Lung (tissue), 12 donors: ENCODE results near the gene ASPG. TPM values are rescaled to one million over a fixed set of nuclear protein-coding genes. Genes with fewer than 3 reads are reported as not detected.

Source experiments
- ATAC-seq: fragments of 200-7000 bp; cut with Tn5 transposase; one replicate; pipeline ENCODE4 v1.9.1; 2020; ENCODE audit warnings: moderate number of reproducible peaks; ENCODE audit not compliant: insufficient read depth, low FRiP score
- DNase-seq, 3 donors: peaks; one replicate each; pipeline ENCODE4 v3.0.0-alpha.2; 2013 to 2017
- H3K27ac ChIP-seq, 2 donors: one replicate each; pipeline ENCODE4 v1.5.1; 2013; ENCODE audit warnings: mild to moderate bottlenecking in 2 of 2, moderate library complexity in 2 of 2, control low read depth in 1 of 2, inconsistent platforms in 1 of 2, low read depth in 1 of 2, low read length in 1 of 2
- H3K27me3 ChIP-seq, 3 donors: one replicate each; pipeline ENCODE4 v1.5.1; 2013; ENCODE audit warnings: low read length in 2 of 3; ENCODE audit not compliant: control insufficient read depth in 3 of 3, insufficient read depth in 3 of 3
- H3K36me3 ChIP-seq, 4 donors: one replicate each; pipeline ENCODE4 v1.5.1; 2013; ENCODE audit warnings: low read length in 4 of 4, mild to moderate bottlenecking in 1 of 4, moderate library complexity in 1 of 4; ENCODE audit not compliant: control insufficient read depth in 4 of 4, insufficient read depth in 4 of 4
- H3K4me1 ChIP-seq, 5 donors: one replicate each; pipeline ENCODE4 v1.5.1; 2013; ENCODE audit warnings: low read length in 5 of 5, mild to moderate bottlenecking in 2 of 5, moderate library complexity in 1 of 5; ENCODE audit not compliant: control insufficient read depth in 5 of 5, insufficient read depth in 5 of 5
- H3K4me3 ChIP-seq: one replicate; pipeline ENCODE4 v1.5.1; 2013; ENCODE audit warnings: mild to moderate bottlenecking, control low read depth, moderate library complexity
- H3K9ac ChIP-seq, 2 donors: one replicate each; pipeline ENCODE4 v1.5.1; 2013; ENCODE audit warnings: low read length in 2 of 2, control low read depth in 1 of 2; ENCODE audit not compliant: insufficient read depth in 1 of 2
- H3K9me3 ChIP-seq, 4 donors: one replicate each; pipeline ENCODE4 v1.5.1; 2013; ENCODE audit warnings: low read length in 3 of 4, mild to moderate bottlenecking in 1 of 4, moderate library complexity in 1 of 4; ENCODE audit not compliant: control insufficient read depth in 4 of 4, insufficient read depth in 3 of 4
- WGBS, 2 donors: extraction: QIAGEN DNeasy Blood & Tissue Kit; methylation state at CpG; one replicate each; pipeline ENCODE4 v1.1.7; 2013; 5-methylcytosine and 5-hydroxymethylcytosine counted together
- polyA plus RNA-seq, 2 donors: library from polyadenylated mRNA; stranded (reverse); fragments of 200-250 nt; gene quantifications; one replicate each; pipeline ENCODE4 v1.2.1, GENCODE V29; 2013
- total RNA-seq, 2 donors: library from RNA; depleted of rRNA in 1 of 2; stranded (reverse); fragments of >200 nt in 1 of 2; gene quantifications; one replicate each; pipeline ENCODE4 v1.2.1, GENCODE V29; 2014 to 2021
- TF ChIP-seq, protein P1 (sequence below): IDR thresholded peaks from 2 replicates; pipeline ENCODE4 v1.5.1; 2012; ENCODE audit warnings: mild to moderate bottlenecking; ENCODE audit errors: control extremely low read depth, extremely low read depth
- donor health status: control.
- donor health status: control.
- donor health status: Bipolar disorder and iron deficiency.
- donor health status: healthy.
- donor health status: DM: yes; HTN: yes; CAD: no.

The ASPG gene
- total and polyA plus RNA-seq, 4 donors, result 0.73 to 4.7 (median 3.0) TPM

DNA sequence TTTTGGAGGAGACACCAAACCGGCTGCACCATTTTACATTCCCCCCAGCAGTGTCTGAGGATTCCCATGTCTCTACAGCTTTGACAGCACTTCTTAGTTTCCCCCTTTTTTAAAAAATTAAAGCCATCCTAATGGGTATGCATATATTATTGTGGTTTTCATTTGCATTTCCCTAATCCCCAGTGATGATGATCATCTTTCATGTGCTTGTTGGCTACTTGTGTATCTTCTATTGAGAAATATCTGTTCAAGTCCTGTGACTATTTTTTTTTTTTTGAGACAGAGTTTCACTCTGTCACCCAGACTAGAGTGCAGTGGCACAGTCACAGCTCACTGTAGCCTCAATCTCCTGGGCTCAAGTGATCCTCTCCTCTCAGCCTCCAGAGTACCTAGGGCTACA lies 23.2 kb upstream of the ASPG start:
- Histone ChIP-seq H3K4me3 (no peak overlapping the region), H3K27me3 (peaks cover 0 to 4% (median 0%) of the 10 kb centered on the region in 3 donors), H3K4me1 (no peaks in the 10 kb centered on the region), H3K9me3 (peaks cover 0 to 8% (median 0%) of the 10 kb centered on the region in 4 donors), H3K36me3 (no peaks in the 10 kb centered on the region), H3K9ac (no peak overlapping the region), H3K27ac (no peak overlapping the region)
- ATAC-seq, result no peak
- TF ChIP-seq, protein P1, sequence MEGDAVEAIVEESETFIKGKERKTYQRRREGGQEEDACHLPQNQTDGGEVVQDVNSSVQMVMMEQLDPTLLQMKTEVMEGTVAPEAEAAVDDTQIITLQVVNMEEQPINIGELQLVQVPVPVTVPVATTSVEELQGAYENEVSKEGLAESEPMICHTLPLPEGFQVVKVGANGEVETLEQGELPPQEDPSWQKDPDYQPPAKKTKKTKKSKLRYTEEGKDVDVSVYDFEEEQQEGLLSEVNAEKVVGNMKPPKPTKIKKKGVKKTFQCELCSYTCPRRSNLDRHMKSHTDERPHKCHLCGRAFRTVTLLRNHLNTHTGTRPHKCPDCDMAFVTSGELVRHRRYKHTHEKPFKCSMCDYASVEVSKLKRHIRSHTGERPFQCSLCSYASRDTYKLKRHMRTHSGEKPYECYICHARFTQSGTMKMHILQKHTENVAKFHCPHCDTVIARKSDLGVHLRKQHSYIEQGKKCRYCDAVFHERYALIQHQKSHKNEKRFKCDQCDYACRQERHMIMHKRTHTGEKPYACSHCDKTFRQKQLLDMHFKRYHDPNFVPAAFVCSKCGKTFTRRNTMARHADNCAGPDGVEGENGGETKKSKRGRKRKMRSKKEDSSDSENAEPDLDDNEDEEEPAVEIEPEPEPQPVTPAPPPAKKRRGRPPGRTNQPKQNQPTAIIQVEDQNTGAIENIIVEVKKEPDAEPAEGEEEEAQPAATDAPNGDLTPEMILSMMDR, result no peak
- 89 to 90% methylated on average over 1 of the region's 1 CpG for WGBS, 2 donors
- DNase-seq, result no peak

DNA sequence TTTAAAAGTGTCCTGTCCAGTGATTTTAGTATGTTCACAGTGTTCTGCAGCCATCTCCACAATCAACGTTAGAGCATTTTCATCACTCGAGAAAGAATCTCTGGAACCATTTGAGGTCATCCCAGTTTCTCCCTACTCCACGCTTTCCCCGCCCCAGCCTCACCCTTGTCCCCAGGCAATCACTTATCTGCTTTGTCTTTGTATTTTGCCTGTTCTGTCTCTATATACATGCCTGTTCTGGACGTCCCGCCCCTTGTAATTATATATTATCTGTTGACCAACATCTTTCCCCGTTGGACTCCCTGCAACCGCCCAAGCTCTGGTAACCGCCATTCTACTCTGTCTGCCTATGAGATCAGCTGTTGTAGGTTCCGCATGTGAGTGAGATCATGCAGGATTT lies 21.5 kb upstream of the ASPG start:
- DNase-seq, result no peak
- Histone ChIP-seq H3K4me1 (no peaks in the 10 kb centered on the region), H3K27me3 (peaks cover 0 to 4% (median 0%) of the 10 kb centered on the region in 3 donors), H3K36me3 (no peaks in the 10 kb centered on the region), H3K9me3 (peaks cover 0 to 10% (median 0%) of the 10 kb centered on the region in 4 donors), H3K4me3 (no peak overlapping the region), H3K9ac (no peak overlapping the region), H3K27ac (no peak overlapping the region)
- 81 to 91% methylated on average over 10 of the region's 10 CpGs for WGBS, 2 donors
- ATAC-seq, result no peak
- TF ChIP-seq, protein P1, result no peak

DNA sequence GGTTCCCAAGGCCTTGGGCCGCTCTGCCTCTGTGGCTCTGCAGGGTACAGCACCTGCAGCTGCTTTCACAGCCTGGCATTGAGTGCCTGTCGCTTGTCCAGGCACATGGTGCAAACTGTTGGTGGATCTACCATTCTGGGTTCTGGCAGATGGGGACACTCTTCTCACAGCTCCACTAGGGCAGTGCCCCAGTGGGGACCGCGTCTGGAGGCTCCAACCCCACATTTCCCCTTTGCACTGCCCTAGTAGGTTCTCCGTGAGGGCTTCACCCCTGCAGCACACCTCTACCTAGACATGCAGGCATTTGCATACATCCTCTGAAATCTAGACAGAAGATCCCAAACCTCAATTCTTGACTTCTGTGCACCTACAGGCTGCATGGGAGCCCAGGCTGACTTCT lies 19.2 kb upstream of the ASPG start:
- TF ChIP-seq, protein P1, result no peak
- WGBS, 2 donors, result 86 to 90% methylated on average over 5 of the region's 5 CpGs
- no peak for DNase-seq

DNA sequence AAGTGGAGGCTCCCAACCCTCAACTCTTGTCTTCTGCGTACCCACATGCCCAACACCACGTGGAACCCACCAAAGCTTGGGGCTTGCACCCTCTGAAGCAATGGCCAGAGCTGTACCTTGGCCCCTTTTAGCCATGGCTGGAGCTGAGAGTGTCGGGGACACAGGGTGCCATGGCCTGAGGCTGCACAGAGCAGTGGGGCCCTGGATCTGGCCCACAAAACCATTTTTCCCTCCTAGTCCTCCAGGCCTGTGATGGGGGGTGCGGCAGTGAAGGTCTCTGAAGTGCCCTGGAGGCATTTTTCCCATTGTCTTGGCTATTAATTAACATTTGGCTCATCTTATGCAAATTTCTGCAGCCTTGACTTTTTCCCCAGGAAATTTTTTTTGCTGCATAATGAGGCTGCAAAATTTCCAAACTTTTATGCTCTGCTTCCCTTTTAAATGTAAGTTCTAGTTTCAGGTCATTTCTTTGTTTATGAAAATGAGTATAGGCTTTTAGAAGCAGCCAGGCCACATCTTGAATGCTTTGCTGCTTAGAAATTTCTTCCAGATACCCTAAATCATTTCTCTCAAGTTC lies 18.7 kb upstream of the ASPG start:
- DNase-seq (no peak), ATAC-seq (no peak)
- peaks cover 0 to 4% (median 0%) of the 10 kb centered on the region in 3 donors for H3K27me3 ChIP-seq
- H3K9me3 ChIP-seq, result peaks cover 0 to 10% (median 0%) of the 10 kb centered on the region in 4 donors
- no peak overlapping the region for H3K9ac ChIP-seq
- no peak overlapping the region for H3K27ac ChIP-seq
- TF ChIP-seq, protein P1, result no peak
- WGBS, 2 donors, result 82 to 83% methylated on average over 4 of the region's 4 CpGs
- no peaks in the 10 kb centered on the region for H3K36me3 ChIP-seq
- no peaks in the 10 kb centered on the region for H3K4me1 ChIP-seq
- H3K4me3 ChIP-seq, result no peak overlapping the region

More for the DNA sequence above, 19.2 kb upstream of the ASPG start:
- peaks cover 0 to 10% (median 0%) of the 10 kb centered on the region in 4 donors for H3K9me3 ChIP-seq
- H3K4me3 ChIP-seq, result no peak overlapping the region
- no peak overlapping the region for H3K9ac ChIP-seq
- no peaks in the 10 kb centered on the region for H3K36me3 ChIP-seq
- H3K4me1 ChIP-seq, result no peaks in the 10 kb centered on the region
- no peak overlapping the region for H3K27ac ChIP-seq
- peaks cover 0 to 4% (median 0%) of the 10 kb centered on the region in 3 donors for H3K27me3 ChIP-seq
- ATAC-seq, result no peak
